H1 (cell line): ENCODE data around the gene KRT1. TPM values are rescaled to one million over a fixed set of nuclear protein-coding genes. Genes with fewer than 3 reads are reported as not detected.

Source experiments
- JUN ChIP-seq: IDR thresholded peaks from 2 replicates; pipeline ENCODE4 v1.6.1; 2011; ENCODE audit warnings: low read depth, mild to moderate bottlenecking, improper control_type of control experiment, low read length
- RAD21 ChIP-seq, 2 experiments: IDR thresholded peaks in 1 of 2; conservative IDR thresholded peaks in 1 of 2; 2 replicates each; pipeline ENCODE4 v1.6.1; 2011; ENCODE audit warnings: low read depth in 2 of 2, low read length in 2 of 2, improper control_type of control experiment in 1 of 2, inconsistent platforms in 1 of 2, mild to moderate bottlenecking in 1 of 2, moderate library complexity in 1 of 2
- SIX5 ChIP-seq: IDR thresholded peaks from 2 replicates; pipeline ENCODE4 v1.6.1; 2011; ENCODE audit warnings: mild to moderate bottlenecking, low read depth, low read length
- ZNF274 ChIP-seq: IDR thresholded peaks from 2 replicates; pipeline ENCODE4 v1.7.0; 2012; ENCODE audit warnings: low read length, borderline replicate concordance; ENCODE audit errors: extremely low read depth
- polyA plus RNA-seq, 7 experiments: library from polyadenylated mRNA; depleted of rRNA in 3 of 7; stranded (reverse) in 5 of 7; unstranded in 2 of 7; fragments of >200 nt in 5 of 7; fragments of 200-250 nt in 2 of 7; gene quantifications; 1 replicate in 5 of 7; 2 replicates in 1 of 7; 4 replicates in 1 of 7; pipeline versions ENCODE4 v1.2.1 to v1.2.3, GENCODE V29; 2011 to 2013; ENCODE audit warnings: missing spikeins in 2 of 7, mixed read lengths in 2 of 7
- total RNA-seq: library from RNA; stranded (reverse); fragmentation: NEBNext Ultra II Directional; extraction: Animal tissue kit (Norgen Biotek cat#: 25700); gene quantifications from 2 replicates; pipeline ENCODE4 v1.2.1, GENCODE V29; 2021

Gene KRT1
- total and polyA plus RNA-seq, 2 of the 8 experiments (the other 6 are each of a cell fraction or from before 2014, with no cell fraction given): not detected

- TF ChIP-seq ZNF274 (no peak), JUN (no peak), SIX5 (no peak), RAD21 (IDR thresholded peaks at IDR 0.05 in 1 of 2, conservative IDR thresholded peaks at IDR 0.05 in 1 of 2; ENCODE audit: low read depth in 2 of 2, low read length in 2 of 2) (no peak)
These were observed 6.3 kb downstream of the KRT1 start (continued) for GRCh38 chr12:52673713-52674432.
